NCI-H774 (cell line): Measurements from ENCODE around the gene MAEL.
A peak's percentile ranks its signal among the peaks of the same experiment; 100 is the strongest.

ENCODE experiments used
- DNase-seq: peaks from one replicate; lab custom pipeline; 2025; lab: John Stamatoyannopoulos, UW

Gene MAEL

GRCh38 chr1:166988974-166989515 is at the start of gene MAEL:
Gene MAEL, plus strand, starts transcription at chr1:166989280. Its CDS starts 73 bp downstream, at chr1:166989353.
- DNase-seq = no peak

GRCh38 chr1:166939741-166940375 is 49.2 kb upstream of the MAEL start:
- no peak for DNase-seq

GRCh38 chr1:166944186-166944967 is 44.7 kb upstream of the MAEL start:
- no peak for DNase-seq

- peak; percentile 51 for DNase-seq
These were observed 41.6 kb upstream of the MAEL start for GRCh38 chr1:166947398-166948043.

- no peak for DNase-seq
These were observed 40.2 kb upstream of the MAEL start for GRCh38 chr1:166948856-166949350.

GRCh38 chr1:166950156-166950555 is 38.9 kb upstream of the MAEL start:
- DNase-seq = no peak

- DNase-seq = no peak
These were observed 38.0 kb upstream of the MAEL start for GRCh38 chr1:166951050-166951449.

- no peak for DNase-seq
These were observed 36.9 kb upstream of the MAEL start for GRCh38 chr1:166952002-166952746.

GRCh38 chr1:166953491-166953890 is 35.6 kb upstream of the MAEL start:
- DNase-seq = no peak

- no peak for DNase-seq
These were observed 32.8 kb upstream of the MAEL start for GRCh38 chr1:166956057-166956850.

GRCh38 chr1:166956872-166957271 is 32.2 kb upstream of the MAEL start:
- DNase-seq = no peak

- no peak for DNase-seq
These were observed 28.1 kb upstream of the MAEL start for GRCh38 chr1:166960858-166961474.

GRCh38 chr1:166969074-166969677 is 19.9 kb upstream of the MAEL start:
- no peak for DNase-seq

- DNase-seq = no peak
These were observed 17.8 kb upstream of the MAEL start for GRCh38 chr1:166971252-166971651.

GRCh38 chr1:166972193-166972592 is 16.9 kb upstream of the MAEL start:
- no peak for DNase-seq

- no peak for DNase-seq
These were observed 16.3 kb upstream of the MAEL start for GRCh38 chr1:166972826-166973225.

- no peak for DNase-seq
These were observed 14.3 kb upstream of the MAEL start for GRCh38 chr1:166974647-166975345.

GRCh38 chr1:166975361-166976129 is 13.5 kb upstream of the MAEL start, which contains the start of gene ILDR2:
Gene ILDR2, minus strand, starts transcription at chr1:166975540. Its CDS starts 272 bp downstream, at chr1:166975268.
- DNase-seq = peak; percentile 43

GRCh38 chr1:166977951-166978350 is 11.1 kb upstream of the MAEL start:
- DNase-seq = no peak
